Spinal cord (tissue), 10 donors: ENCODE results near the gene PLCXD3. TPM values are rescaled to one million over a fixed set of nuclear protein-coding genes. Genes with fewer than 3 reads are reported as not detected.

Source experiments
- DNase-seq, 6 donors: peaks; one replicate each; pipeline versions ENCODE4 v3.0.0 to v3.0.0-alpha.2; 2013 to 2015; ENCODE audit warnings: low spot score in 6 of 6, low read depth in 4 of 6
- H3K27ac ChIP-seq: one replicate; pipeline ENCODE4 v1.5.1; 2013; ENCODE audit warnings: low read depth, low read length, control low read depth
- H3K27me3 ChIP-seq: one replicate; pipeline ENCODE4 v1.6.1; 2013; ENCODE audit warnings: low read length; ENCODE audit not compliant: control insufficient read depth, insufficient read depth
- H3K36me3 ChIP-seq: one replicate; pipeline ENCODE4 v1.6.1; 2013; ENCODE audit warnings: low read length; ENCODE audit not compliant: control insufficient read depth, insufficient read depth
- H3K4me1 ChIP-seq: one replicate; pipeline ENCODE4 v1.6.1; 2013; ENCODE audit warnings: low read length; ENCODE audit not compliant: control insufficient read depth, insufficient read depth
- H3K4me3 ChIP-seq: one replicate; pipeline ENCODE4 v1.5.1; 2013; ENCODE audit warnings: low read depth, low read length, control low read depth
- H3K9me3 ChIP-seq: one replicate; pipeline ENCODE4 v1.6.1; 2013; ENCODE audit warnings: low read length; ENCODE audit not compliant: control insufficient read depth, insufficient read depth
- WGBS: methylation state at CpG from one replicate; pipeline ENCODE4 v1.1.5; 2013; ENCODE audit warnings: missing lambda C conversion rate; ENCODE audit not compliant: insufficient coverage; 5-methylcytosine and 5-hydroxymethylcytosine counted together
- long read RNA-seq, 4 donors: transcript quantifications; one replicate each; lab custom pipeline, GENCODE V29; 2026
- polyA plus RNA-seq, 2 donors: library from polyadenylated mRNA; unstranded; fragments of 120-200 nt; gene quantifications; one replicate each; pipeline ENCODE4 v1.2.1, GENCODE V29; 2013; ENCODE audit not compliant: insufficient read length in 2 of 2
- total RNA-seq, 2 donors: library from RNA; depleted of rRNA in 1 of 2; stranded (reverse); fragments of 120-200 nt in 1 of 2; fragments of >200 nt in 1 of 2; gene quantifications; one replicate each; pipeline versions ENCODE4 v1.2.3 to v1.2.4, GENCODE V29; 2013 to 2014
- donor health status: healthy.

Gene PLCXD3, protein sequence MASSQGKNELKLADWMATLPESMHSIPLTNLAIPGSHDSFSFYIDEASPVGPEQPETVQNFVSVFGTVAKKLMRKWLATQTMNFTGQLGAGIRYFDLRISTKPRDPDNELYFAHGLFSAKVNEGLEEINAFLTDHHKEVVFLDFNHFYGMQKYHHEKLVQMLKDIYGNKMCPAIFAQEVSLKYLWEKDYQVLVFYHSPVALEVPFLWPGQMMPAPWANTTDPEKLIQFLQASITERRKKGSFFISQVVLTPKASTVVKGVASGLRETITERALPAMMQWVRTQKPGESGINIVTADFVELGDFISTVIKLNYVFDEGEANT
- total RNA-seq: 10 to 100 TPM in 1 of 2 donors, 1 to 10 TPM in 1; 4.4 to 25.9 TPM
- 10 to 100 TPM in 1 of 2 donors, 1 to 10 TPM in 1; 9.2 to 14.1 TPM for polyA plus RNA-seq
- long read RNA-seq, donor 1, full-length matches to known transcripts: 2 of 2 reads
- long read RNA-seq, donor 1, partial matches to known transcripts: 0 of 2 reads
- long read RNA-seq, donor 1, other reads (novel, unspliced or antisense): 0 of 2 reads
- long read RNA-seq, donor 2, full-length matches to known transcripts: 1 of 1 reads
- long read RNA-seq, donor 2, partial matches to known transcripts: 0 of 1 reads
- long read RNA-seq, donor 2, other reads (novel, unspliced or antisense): 0 of 1 reads
- long read RNA-seq, donor 3, full-length matches to known transcripts: 1 of 1 reads
- long read RNA-seq, donor 3, partial matches to known transcripts: 0 of 1 reads
- long read RNA-seq, donor 3, other reads (novel, unspliced or antisense): 0 of 1 reads
- long read RNA-seq, donor 4: 0 reads

DNA sequence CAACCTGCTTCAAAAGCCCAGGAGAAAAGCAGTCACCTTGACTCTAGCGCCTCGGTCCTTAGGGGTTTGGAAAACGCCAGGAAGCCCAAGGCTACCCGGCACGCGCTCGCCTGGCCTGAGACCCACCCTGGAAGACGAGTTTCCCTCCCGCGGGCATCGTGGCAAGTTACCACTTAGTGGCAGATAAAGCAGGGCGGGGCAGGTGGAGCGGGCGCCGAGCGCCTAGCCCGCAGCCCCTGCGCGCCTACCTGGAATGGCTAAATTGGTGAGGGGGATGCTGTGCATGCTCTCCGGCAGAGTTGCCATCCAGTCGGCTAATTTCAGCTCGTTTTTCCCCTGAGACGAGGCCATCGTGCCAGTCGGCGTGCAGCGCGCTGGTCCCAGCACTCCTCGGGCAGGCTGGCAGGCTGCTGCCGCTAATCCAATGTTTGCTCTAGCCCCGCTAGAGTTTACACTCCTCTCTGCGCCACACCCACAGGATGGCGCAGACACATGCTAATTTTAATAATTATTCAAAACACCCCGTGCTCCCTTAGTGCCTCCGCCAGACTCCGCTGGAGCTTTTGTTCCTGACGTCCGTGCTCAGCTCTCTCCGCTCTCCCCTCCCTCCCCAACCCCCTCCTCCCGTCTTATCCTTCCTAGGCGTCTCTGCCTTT is at the start of gene PLCXD3:
Gene PLCXD3, minus strand, starts transcription at position 426 of the 656 bp plus-strand sequence. Its CDS starts 75 bp downstream, at position 351.
- DNase-seq: peak in 5 of 6 donors; percentile 23 to 85 (median 24)
- Histone ChIP-seq H3K27ac (peak within 1 kb of the TSS; percentile 43), H3K4me3 (peak within 1 kb of the TSS; percentile 59), H3K9me3 (no peaks in the 10 kb centered on the region), H3K36me3 (no peaks in the 10 kb centered on the region), H3K27me3 (peaks cover 14% of the 10 kb centered on the region), H3K4me1 (peaks cover 12% of the 10 kb centered on the region)
- under 1% methylated on average over 39 of the region's 41 CpGs for WGBS

DNA sequence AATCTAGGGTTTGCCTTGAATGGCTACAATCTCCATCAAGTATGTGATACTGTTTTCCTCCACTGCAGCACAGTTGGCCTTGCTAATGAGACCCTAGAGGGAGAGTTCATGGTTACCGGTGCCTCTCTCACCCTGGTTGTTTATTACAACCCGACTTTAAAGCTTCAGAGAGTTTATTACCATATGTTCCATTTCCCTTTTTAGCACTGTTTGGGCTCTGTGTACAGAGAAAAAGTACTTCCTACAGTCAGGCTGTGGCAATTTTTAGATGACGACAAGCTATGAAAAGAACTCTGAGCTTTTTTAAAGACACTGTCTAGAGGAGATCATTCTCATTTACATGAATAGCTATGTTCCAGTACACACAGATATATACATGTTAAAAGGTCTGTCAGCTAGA is 48.8 kb upstream of the PLCXD3 start:
- Histone ChIP-seq H3K36me3 (no peaks in the 10 kb centered on the region), H3K27me3 (no peaks in the 10 kb centered on the region), H3K27ac (no peak overlapping the region), H3K9me3 (no peaks in the 10 kb centered on the region), H3K4me1 (no peaks in the 10 kb centered on the region), H3K4me3 (no peak overlapping the region)
- no CpG with 5 or more reads among the region's 3 CpGs for WGBS
- DNase-seq: no peak

- no CpG with 5 or more reads among the region's 1 CpG for WGBS
- H3K4me1 ChIP-seq: no peaks in the 10 kb centered on the region
- no peaks in the 10 kb centered on the region for H3K27me3 ChIP-seq
- no peaks in the 10 kb centered on the region for H3K9me3 ChIP-seq
- H3K4me3 ChIP-seq: no peak overlapping the region
- H3K27ac ChIP-seq: no peak overlapping the region
- H3K36me3 ChIP-seq: no peaks in the 10 kb centered on the region
- no peak for DNase-seq
Observed at GRCh38 chr5:41558295-41558694, 47.9 kb upstream of the PLCXD3 start.

DNA sequence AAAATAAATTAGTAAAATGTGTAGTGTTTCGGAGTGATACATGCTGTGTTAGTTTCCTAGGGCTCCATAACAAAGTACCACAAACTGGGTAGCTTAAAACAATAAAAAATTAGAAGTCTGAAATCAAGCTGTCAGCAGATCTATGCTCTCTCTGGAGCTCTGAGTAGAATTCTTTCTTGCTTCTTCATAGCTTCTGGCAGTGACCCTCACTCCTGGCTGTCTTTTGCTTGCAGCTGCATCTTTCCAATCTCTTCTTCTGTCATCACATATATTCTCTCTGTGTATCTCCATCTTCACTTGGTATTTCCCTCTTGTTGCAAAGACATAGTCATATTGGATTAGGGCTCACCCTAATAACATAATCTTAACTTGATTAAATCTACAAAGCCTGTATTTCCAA is 37.6 kb upstream of the PLCXD3 start:
- Histone ChIP-seq H3K27ac (no peak overlapping the region), H3K9me3 (no peaks in the 10 kb centered on the region)

GRCh38 chr5:41542183-41542582 is 31.8 kb upstream of the PLCXD3 start:
- Histone ChIP-seq H3K27me3 (no peaks in the 10 kb centered on the region), H3K9me3 (no peaks in the 10 kb centered on the region), H3K27ac (no peak overlapping the region), H3K4me1 (no peaks in the 10 kb centered on the region), H3K36me3 (no peaks in the 10 kb centered on the region), H3K4me3 (no peak overlapping the region)
- no peak for DNase-seq

More for the DNA sequence above, 37.6 kb upstream of the PLCXD3 start:
- no peaks in the 10 kb centered on the region for H3K36me3 ChIP-seq
- no peaks in the 10 kb centered on the region for H3K27me3 ChIP-seq
- H3K4me3 ChIP-seq: no peak overlapping the region
- no peak for DNase-seq
- H3K4me1 ChIP-seq: no peaks in the 10 kb centered on the region
- WGBS: no CpG with 5 or more reads among the region's 1 CpG

- no CpG with 5 or more reads among the region's 2 CpGs for WGBS
- no peaks in the 10 kb centered on the region for H3K4me1 ChIP-seq
- no peaks in the 10 kb centered on the region for H3K36me3 ChIP-seq
- DNase-seq: peak in 1 of 6 donors; percentile 10
- no peaks in the 10 kb centered on the region for H3K9me3 ChIP-seq
- no peak overlapping the region for H3K4me3 ChIP-seq
- H3K27me3 ChIP-seq: no peaks in the 10 kb centered on the region
- H3K27ac ChIP-seq: no peak overlapping the region
Observed at GRCh38 chr5:41539454-41539853, 29.1 kb upstream of the PLCXD3 start.

- no peaks in the 10 kb centered on the region for H3K36me3 ChIP-seq
- WGBS: 80% methylated on average over 1 of the region's 4 CpGs
- no peak overlapping the region for H3K4me3 ChIP-seq
- H3K9me3 ChIP-seq: no peaks in the 10 kb centered on the region
- no peaks in the 10 kb centered on the region for H3K4me1 ChIP-seq
- no peak overlapping the region for H3K27ac ChIP-seq
- DNase-seq: no peak
- no peaks in the 10 kb centered on the region for H3K27me3 ChIP-seq
Observed at GRCh38 chr5:41537581-41537980, 27.2 kb upstream of the PLCXD3 start.

DNA sequence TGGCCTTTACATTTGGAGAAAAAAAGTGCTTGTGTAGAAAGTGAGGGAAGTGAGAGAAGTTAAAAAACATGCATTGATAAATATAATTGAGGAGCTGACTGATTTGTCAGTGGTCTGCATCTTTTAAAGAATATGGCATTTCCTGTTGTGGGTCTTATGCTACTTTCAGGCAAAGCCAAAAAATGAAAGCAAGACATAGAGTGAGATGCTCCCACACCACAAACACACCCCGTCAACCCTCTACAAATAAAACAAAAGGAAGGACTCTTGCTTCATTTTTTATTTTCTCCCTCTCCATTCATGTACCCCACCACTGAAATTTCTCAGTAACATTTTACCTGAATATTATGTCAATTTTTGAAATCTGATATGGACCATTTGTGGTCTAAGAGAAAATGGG is 22.1 kb upstream of the PLCXD3 start:
- Histone ChIP-seq H3K36me3 (no peaks in the 10 kb centered on the region), H3K4me1 (no peaks in the 10 kb centered on the region), H3K27ac (no peak overlapping the region), H3K27me3 (no peaks in the 10 kb centered on the region), H3K4me3 (no peak overlapping the region), H3K9me3 (peaks cover 2% of the 10 kb centered on the region)
- no peak for DNase-seq
- no CpG with 5 or more reads among the region's 1 CpG for WGBS

DNA sequence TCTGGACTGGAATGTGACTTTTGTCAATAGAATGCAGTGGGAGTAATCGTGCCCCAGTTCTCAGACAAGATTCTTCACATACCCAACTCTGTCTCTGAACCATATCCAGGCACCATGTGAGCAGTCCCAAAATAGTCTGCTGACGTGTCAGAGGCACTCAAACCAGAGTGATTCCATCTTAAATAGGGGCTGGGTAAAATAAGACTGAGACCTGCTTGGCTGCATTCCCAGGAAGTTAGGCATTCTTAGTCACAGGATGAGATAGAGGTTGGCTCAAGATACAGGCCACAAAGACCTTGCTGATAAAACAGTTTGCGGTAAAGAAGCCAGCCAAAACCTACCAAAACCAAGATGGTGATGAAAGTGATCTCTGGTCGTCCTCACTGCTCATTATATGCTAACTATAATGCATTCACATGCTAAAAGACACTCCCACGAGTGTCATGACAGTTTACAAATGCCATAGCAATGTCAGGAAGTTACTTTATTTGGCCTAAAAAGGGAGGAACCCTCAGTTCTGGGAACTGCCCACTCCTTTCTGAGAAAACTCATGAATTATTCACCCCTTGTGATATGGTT is 16.9 kb upstream of the PLCXD3 start:
- Histone ChIP-seq H3K4me3 (no peak overlapping the region), H3K27me3 (no peaks in the 10 kb centered on the region), H3K36me3 (no peaks in the 10 kb centered on the region), H3K4me1 (no peaks in the 10 kb centered on the region), H3K9me3 (peaks cover 2% of the 10 kb centered on the region), H3K27ac (no peak overlapping the region)
- DNase-seq: no peak
- 100% methylated on average over 1 of the region's 5 CpGs for WGBS
